Liver (tissue), 3 donors: ENCODE results near the gene PLS1.

Source experiments
- ATF3 ChIP-seq: IDR thresholded peaks from 2 replicates; pipeline ENCODE4 v1.6.1; 2016; ENCODE audit warnings: antibody characterized with exemption
- CTCF ChIP-seq: fragments of 150-350 bp; IDR thresholded peaks from 2 replicates; pipeline ENCODE4 v1.5.1; 2017; ENCODE audit warnings: improper control_type of control experiment, low read depth, low read length; ENCODE audit not compliant: missing input control
- EGR1 ChIP-seq, 2 donors: IDR thresholded peaks; 2 replicates each; pipeline ENCODE4 v1.6.1; 2016 to 2018; ENCODE audit warnings: antibody characterized with exemption in 2 of 2, low read depth in 2 of 2
- FOXA2 ChIP-seq: IDR thresholded peaks from 2 replicates; pipeline ENCODE4 v1.6.1; 2016; ENCODE audit warnings: antibody characterized with exemption
- HNF4A ChIP-seq, 2 donors: conservative IDR thresholded peaks; 2 replicates each; pipeline ENCODE4 v1.6.1; 2016; ENCODE audit warnings: antibody characterized with exemption in 2 of 2, mild to moderate bottlenecking in 2 of 2
- HNF4G ChIP-seq: IDR thresholded peaks from 2 replicates; pipeline ENCODE4 v1.6.1; 2016; ENCODE audit warnings: antibody characterized with exemption
- JUND ChIP-seq, 2 donors: IDR thresholded peaks; 2 replicates each; pipeline ENCODE4 v1.6.1; 2016; ENCODE audit warnings: antibody characterized with exemption in 2 of 2
- MAX ChIP-seq: IDR thresholded peaks from 2 replicates; pipeline ENCODE4 v1.6.1; 2016; ENCODE audit warnings: antibody characterized with exemption
- NR2F2 ChIP-seq: IDR thresholded peaks from 2 replicates; pipeline ENCODE4 v1.6.1; 2016; ENCODE audit warnings: antibody characterized with exemption
- TAF1 ChIP-seq: conservative IDR thresholded peaks from 2 replicates; pipeline ENCODE4 v1.6.1; 2016; ENCODE audit warnings: antibody characterized with exemption, mild to moderate bottlenecking
- ZBTB33 ChIP-seq: IDR thresholded peaks from 2 replicates; pipeline ENCODE4 v1.6.1; 2016; ENCODE audit warnings: antibody characterized with exemption
- donor health status: healthy.
- donor health status: healthy.

GRCh38 chr3:142595951-142596725 is at the start of gene PLS1:
- TF ChIP-seq JUND (IDR thresholded peaks at IDR 0.05) (peak in 1 of 2 donors; percentile 35), MAX (peak; percentile 50), ATF3 (peak; percentile 25), EGR1 (IDR thresholded peaks at IDR 0.05; ENCODE audit: low read depth in 2 of 2) (peak in 1 of 2 donors; percentile 52), HNF4G (no peak), FOXA2 (no peak), CTCF (no peak), TAF1 (peak; percentile 74), HNF4A (conservative IDR thresholded peaks at IDR 0.05) (peak; percentile 25 to 67), NR2F2 (no peak), ZBTB33 (no peak)
